ENCODE measurements around the gene HSBP1L1. TPM values are rescaled to one million over a fixed set of nuclear protein-coding genes. Genes with fewer than 3 reads are reported as not detected.

Gene HSBP1L1
- polyA plus RNA-seq, 1 of the 3 experiments (the other 2 are of a cell fraction): 7.4 TPM

- 95% methylated on average over 23 of the region's 31 CpGs for WGBS (ENCODE audit: low lambda C conversion rate)
- H3K4me2 ChIP-seq: no peak overlapping the region
- H3K4me3 ChIP-seq (ENCODE audit: low read depth in 2 of 2, low read length in 1 of 2): no peak overlapping the region
- H2AFZ ChIP-seq (ENCODE audit: low read depth): no peak overlapping the region
- TF ChIP-seq TAF1 (IDR thresholded peaks at IDR 0.05; ENCODE audit: borderline replicate concordance, low read depth, low read length) (no peak), JUND (IDR thresholded peaks at IDR 0.05) (no peak), EP300 (IDR thresholded peaks at IDR 0.05; ENCODE audit: borderline replicate concordance in 1 of 2, low read depth in 1 of 2, low read length in 1 of 2) (no peak), YY1 (IDR thresholded peaks at IDR 0.05; ENCODE audit: low read depth) (no peak), CHD2 (IDR thresholded peaks at IDR 0.05; ENCODE audit: low read length, partially characterized antibody) (no peak), USF1 (IDR thresholded peaks at IDR 0.05; ENCODE audit: borderline replicate concordance, low read depth) (no peak), PBX3 (IDR thresholded peaks at IDR 0.05) (no peak), FOSL2 (IDR thresholded peaks at IDR 0.05; ENCODE audit: borderline replicate concordance, low read depth) (no peak), EZH2phosphoT487 (IDR thresholded peaks at IDR 0.05; ENCODE audit: borderline replicate concordance, low read depth) (no peak), RAD21 (IDR thresholded peaks at IDR 0.05; ENCODE audit: low read length) (no peak), POLR2AphosphoS5 (IDR thresholded peaks at IDR 0.05; ENCODE audit: low read depth, low read length) (no peak)
- no peaks in the 10 kb centered on the region for H3K9me3 ChIP-seq
- DNase-seq: no peak
- H3K79me2 ChIP-seq (ENCODE audit: insufficient read depth): peaks cover 32% of the 10 kb centered on the region; the same call in 1 of the 2 replicates
- H3K27me3 ChIP-seq (ENCODE audit: insufficient read depth): no peaks in the 10 kb centered on the region
- no peak overlapping the region for H3K27ac ChIP-seq (ENCODE audit: low read depth in 2 of 2, low read length in 1 of 2)
- POLR2A ChIA-PET: no interaction called here
- H4K20me1 ChIP-seq (ENCODE audit: insufficient read depth): 0 out of 2 replicates have a peak, but pooled peaks cover 13% of the 10 kb centered on the region
- H3F3A ChIP-seq (replicated peaks; ENCODE audit: insufficient read depth): no peaks in the 10 kb centered on the region
- peaks cover 0 to 4% of the 10 kb centered on the region in 2 experiments; a peak in 1 of 4 replicates for H3K4me1 ChIP-seq (ENCODE audit: control insufficient read depth in 1 of 2, insufficient read depth in 2 of 2, low read depth in 1 of 2, low read length in 1 of 2)
- peaks cover 8 to 15% of the 10 kb centered on the region in 2 experiments for H3K36me3 ChIP-seq (replicated peaks in 1 of 2; ENCODE audit: control insufficient read depth in 1 of 2, insufficient read depth in 2 of 2, low read length in 1 of 2)
- no peaks in the 10 kb centered on the region for H3K9me2 ChIP-seq
- H3K9ac ChIP-seq: no peak overlapping the region
- CTCF ChIA-PET: no interaction called here
Observed at GRCh38 chr18:79942786-79943607, 21.4 kb upstream of the HSBP1L1 start.

GRCh38 chr18:79943608-79944125, 20.8 kb upstream of the HSBP1L1 start:
- Histone ChIP-seq H3K4me1 (ENCODE audit: control insufficient read depth in 1 of 2, insufficient read depth in 2 of 2, low read depth in 1 of 2, low read length in 1 of 2) (peaks cover 0 to 4% of the 10 kb centered on the region in 2 experiments; a peak in 1 of 4 replicates), H3K9me3 (no peaks in the 10 kb centered on the region), H3K4me3 (ENCODE audit: low read depth in 2 of 2, low read length in 1 of 2) (no peak overlapping the region), H3K27me3 (ENCODE audit: insufficient read depth) (no peaks in the 10 kb centered on the region), H3K36me3 (replicated peaks in 1 of 2; ENCODE audit: control insufficient read depth in 1 of 2, insufficient read depth in 2 of 2, low read length in 1 of 2) (peaks cover 8 to 12% of the 10 kb centered on the region in 2 experiments), H3K4me2 (no peak overlapping the region), H3K79me2 (ENCODE audit: insufficient read depth) (peaks cover 33% of the 10 kb centered on the region; the same call in 1 of the 2 replicates), H3K27ac (ENCODE audit: low read depth in 2 of 2, low read length in 1 of 2) (no peak overlapping the region), H2AFZ (ENCODE audit: low read depth) (no peak overlapping the region), H3K9me2 (no peaks in the 10 kb centered on the region), H4K20me1 (ENCODE audit: insufficient read depth) (0 out of 2 replicates have a peak, but pooled peaks cover 13% of the 10 kb centered on the region), H3F3A (replicated peaks; ENCODE audit: insufficient read depth) (no peaks in the 10 kb centered on the region), H3K9ac (no peak overlapping the region)
- ChIA-PET CTCF (no interaction called here), POLR2A (no interaction called here)
- no peak for TF ChIP-seq MXI1 (IDR thresholded peaks at IDR 0.05; ENCODE audit: low read depth, low read length)
- no peak for TF ChIP-seq CHD2 (IDR thresholded peaks at IDR 0.05; ENCODE audit: low read length, partially characterized antibody)
- no peak for TF ChIP-seq USF2 (IDR thresholded peaks at IDR 0.05; ENCODE audit: borderline replicate concordance, low read depth, low read length)
- TF ChIP-seq MEF2A (IDR thresholded peaks at IDR 0.05; ENCODE audit: borderline replicate concordance, low read depth): no peak
- TF ChIP-seq SMC3 (IDR thresholded peaks at IDR 0.05; ENCODE audit: low read depth, low read length): no peak
- no peak for TF ChIP-seq TEAD4 (IDR thresholded peaks at IDR 0.05; ENCODE audit: borderline replicate concordance, insufficient read depth)
- no peak for TF ChIP-seq GATA2 (CRISPR knock-in tag; IDR thresholded peaks at IDR 0.05)
- TF ChIP-seq TCF12 (IDR thresholded peaks at IDR 0.05): no peak
- no peak for TF ChIP-seq SIN3A (IDR thresholded peaks at IDR 0.05; ENCODE audit: borderline replicate concordance, low read depth, low read length)
- no peak for TF ChIP-seq NFIC (IDR thresholded peaks at IDR 0.05; ENCODE audit: borderline replicate concordance)
- TF ChIP-seq GABPA (IDR thresholded peaks at IDR 0.05; ENCODE audit: low read depth): no peak
- TF ChIP-seq ZBTB33 (IDR thresholded peaks at IDR 0.05; ENCODE audit: borderline replicate concordance, low read depth): no peak
- TF ChIP-seq FOXM1 (IDR thresholded peaks at IDR 0.05; ENCODE audit: low read depth): no peak
- DNase-seq: no peak
- WGBS (ENCODE audit: low lambda C conversion rate): 97% methylated on average over 10 of the region's 20 CpGs
